Esophagus squamous epithelium (tissue), 4 donors: ENCODE data around the gene EPHA3.

ENCODE experiments used
- POLR2A ChIP-seq, 4 donors: fragments of 450-650 bp; IDR thresholded peaks; one replicate each; pipeline ENCODE4 v1.6.1; 2017; ENCODE audit warnings: antibody characterized with exemption in 4 of 4, mild to moderate bottlenecking in 4 of 4, moderate library complexity in 3 of 4
- TF ChIP-seq, protein P1 (sequence below), 6 experiments: fragments of 450-650 bp in 4 of 6; fragments of 200-600 bp in 2 of 6; sonication (generic) in 2 of 6; IDR thresholded peaks; one replicate each; pipeline ENCODE4 v1.5.1; 2016 to 2019; ENCODE audit warnings: antibody characterized with exemption in 6 of 6, mild to moderate bottlenecking in 4 of 6, moderate library complexity in 4 of 6

DNA sequence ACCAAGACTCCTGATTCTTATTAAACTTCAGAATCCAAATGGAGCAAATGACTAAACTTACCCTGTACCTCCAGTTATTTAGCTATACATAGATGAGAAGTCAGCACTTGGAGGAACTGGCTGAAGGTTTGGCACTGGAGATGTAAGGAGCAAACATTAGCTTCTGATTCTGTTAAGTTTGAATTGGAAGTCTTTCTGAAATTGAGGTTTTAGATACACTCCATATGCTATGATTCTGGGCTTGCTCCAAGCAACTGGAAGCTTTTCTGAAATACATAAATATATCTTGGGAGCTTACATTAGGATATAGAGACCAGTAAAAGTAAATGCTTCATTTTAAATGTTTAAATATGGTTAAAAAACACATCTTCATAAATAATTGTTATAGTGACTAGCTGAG lies 333.7 kb downstream of the EPHA3 start:
- TF ChIP-seq, protein P1, sequence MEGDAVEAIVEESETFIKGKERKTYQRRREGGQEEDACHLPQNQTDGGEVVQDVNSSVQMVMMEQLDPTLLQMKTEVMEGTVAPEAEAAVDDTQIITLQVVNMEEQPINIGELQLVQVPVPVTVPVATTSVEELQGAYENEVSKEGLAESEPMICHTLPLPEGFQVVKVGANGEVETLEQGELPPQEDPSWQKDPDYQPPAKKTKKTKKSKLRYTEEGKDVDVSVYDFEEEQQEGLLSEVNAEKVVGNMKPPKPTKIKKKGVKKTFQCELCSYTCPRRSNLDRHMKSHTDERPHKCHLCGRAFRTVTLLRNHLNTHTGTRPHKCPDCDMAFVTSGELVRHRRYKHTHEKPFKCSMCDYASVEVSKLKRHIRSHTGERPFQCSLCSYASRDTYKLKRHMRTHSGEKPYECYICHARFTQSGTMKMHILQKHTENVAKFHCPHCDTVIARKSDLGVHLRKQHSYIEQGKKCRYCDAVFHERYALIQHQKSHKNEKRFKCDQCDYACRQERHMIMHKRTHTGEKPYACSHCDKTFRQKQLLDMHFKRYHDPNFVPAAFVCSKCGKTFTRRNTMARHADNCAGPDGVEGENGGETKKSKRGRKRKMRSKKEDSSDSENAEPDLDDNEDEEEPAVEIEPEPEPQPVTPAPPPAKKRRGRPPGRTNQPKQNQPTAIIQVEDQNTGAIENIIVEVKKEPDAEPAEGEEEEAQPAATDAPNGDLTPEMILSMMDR (IDR thresholded peaks at IDR 0.05): no peak
- TF ChIP-seq POLR2A (IDR thresholded peaks at IDR 0.05): no peak
